HPDE6-E6E7 (cell line): ENCODE data around the gene PTRHD1.
"Not testable (repeated sequence)": the region's sequence is repeated elsewhere in the genome, so short reads cannot be mapped to it uniquely, and the experiment has no call there.

Experiments used
- DNase-seq: peaks from one replicate; pipeline ENCODE4 v3.0.0; 2011; ENCODE audit warnings: missing footprints; ENCODE audit errors: extremely low spot score

The PTRHD1 gene

DNA sequence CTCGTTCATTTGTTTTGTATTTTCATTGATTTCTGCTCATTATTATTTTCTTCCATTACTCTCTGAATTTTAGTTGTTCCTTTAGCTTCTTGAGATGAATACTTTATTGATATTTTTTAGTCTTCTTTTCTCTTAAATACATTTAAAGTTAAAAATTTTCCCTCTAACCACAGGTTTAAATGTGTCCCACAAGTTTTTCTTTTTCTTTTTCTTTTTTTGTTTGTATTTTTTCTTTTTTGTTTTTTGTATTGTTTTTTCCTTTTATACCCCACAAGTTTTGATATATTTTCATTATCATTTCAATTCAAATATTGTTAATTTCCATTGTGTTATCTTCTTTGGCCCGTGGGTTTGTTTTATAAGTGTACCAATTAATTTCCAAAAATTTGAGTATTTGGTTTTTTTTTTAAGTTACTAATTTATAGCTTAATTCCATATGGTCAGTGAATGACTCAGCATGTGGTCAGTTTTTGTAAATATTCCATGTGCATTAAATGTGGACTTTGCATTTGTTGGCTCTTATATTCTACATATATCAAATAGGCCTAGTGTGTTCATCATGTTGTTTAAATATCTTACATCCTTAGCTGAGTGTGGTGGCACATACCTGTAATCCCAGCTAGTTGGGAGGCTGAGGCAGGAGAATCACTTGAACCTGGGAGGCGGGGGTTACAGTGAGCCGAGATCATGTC, 16.3 kb upstream of the PTRHD1 start:
- DNase-seq: no peak

DNA sequence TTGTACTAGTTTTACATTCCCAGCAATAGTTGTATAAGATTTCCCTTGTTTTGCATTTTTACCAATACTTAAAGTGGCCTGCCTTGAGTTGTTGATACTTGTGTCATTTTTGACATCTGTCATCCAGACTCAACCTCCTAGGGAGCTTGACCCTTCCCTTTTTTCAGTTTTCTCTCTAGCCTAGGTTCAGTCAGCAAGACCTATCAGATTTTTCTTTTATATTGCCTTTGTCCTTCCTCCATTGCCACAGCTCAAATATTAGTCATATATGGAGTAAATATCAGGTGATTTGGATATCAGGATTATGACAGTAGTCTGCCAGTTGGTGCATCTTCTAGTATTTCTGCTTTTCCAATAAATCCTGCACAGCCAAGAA, 13.5 kb upstream of the PTRHD1 start:
- DNase-seq: no peak

- not testable (repeated sequence) for DNase-seq
Measured at GRCh38 chr2:24805811-24806660, 12.8 kb upstream of the PTRHD1 start.

DNA sequence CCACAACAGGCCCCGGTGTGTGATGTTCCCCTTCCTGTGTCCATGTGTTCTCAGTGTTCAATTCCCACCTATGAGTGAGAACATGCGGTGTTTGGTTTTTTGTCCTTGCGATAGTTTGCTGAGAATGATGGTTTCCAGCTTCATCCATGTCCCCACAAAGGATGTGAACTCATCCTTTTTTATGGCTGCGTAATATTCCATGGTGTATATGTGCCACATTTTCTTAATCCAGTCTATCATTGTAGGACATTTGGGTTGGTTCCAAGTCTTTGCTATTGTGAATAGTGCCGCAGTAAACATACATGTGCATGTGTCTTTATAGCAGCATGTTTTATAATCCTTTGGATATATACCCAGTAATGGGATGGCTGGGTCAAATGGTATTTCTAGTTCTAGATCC, 7.3 kb upstream of the PTRHD1 start:
- DNase-seq: not testable (repeated sequence)

GRCh38 chr2:24797644-24798043, 4.5 kb upstream of the PTRHD1 start:
- DNase-seq: no peak

- DNase-seq: peak; percentile 6
Measured at GRCh38 chr2:24793761-24794435, 707 bp upstream of the PTRHD1 start.

DNA sequence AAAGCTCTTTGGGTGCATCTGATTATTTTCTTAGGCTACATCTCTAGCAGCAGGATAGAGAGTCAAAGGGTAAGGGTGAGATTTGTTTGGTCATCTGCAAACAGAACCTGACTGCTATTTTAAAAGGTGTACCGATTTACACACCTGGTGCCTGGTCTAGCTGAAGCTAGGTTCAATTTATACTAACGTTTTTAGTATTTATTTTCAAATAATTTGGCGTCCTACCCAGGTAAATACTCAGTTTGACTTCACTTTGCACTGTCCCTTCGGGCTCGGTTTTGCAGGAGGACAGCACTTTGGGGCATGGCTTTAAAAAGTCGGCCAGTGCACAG, 683 bp downstream of the PTRHD1 start:
- DNase-seq: no peak

- DNase-seq: no peak
Measured at GRCh38 chr2:24791452-24791851, 1.7 kb downstream of the PTRHD1 start.

DNA sequence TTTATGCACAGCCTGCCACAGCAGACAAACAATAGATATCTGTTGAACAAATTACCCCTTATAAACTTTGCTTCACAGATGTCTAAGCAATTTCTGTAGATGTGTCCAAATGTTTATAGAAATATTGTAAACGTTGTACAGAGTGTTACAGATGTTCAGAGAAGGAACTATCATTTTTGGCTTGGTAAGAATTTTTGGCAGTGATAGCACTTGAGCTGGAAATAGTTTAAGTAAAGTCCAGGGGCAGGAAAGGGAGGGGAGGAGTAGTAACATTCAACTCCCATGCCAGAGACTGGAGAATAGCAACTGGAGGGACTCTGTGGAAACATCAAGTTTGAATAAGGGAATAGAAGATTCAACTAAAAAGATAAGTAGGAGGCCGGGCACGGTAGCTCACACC, 4.4 kb downstream of the PTRHD1 start:
- no peak for DNase-seq

DNA sequence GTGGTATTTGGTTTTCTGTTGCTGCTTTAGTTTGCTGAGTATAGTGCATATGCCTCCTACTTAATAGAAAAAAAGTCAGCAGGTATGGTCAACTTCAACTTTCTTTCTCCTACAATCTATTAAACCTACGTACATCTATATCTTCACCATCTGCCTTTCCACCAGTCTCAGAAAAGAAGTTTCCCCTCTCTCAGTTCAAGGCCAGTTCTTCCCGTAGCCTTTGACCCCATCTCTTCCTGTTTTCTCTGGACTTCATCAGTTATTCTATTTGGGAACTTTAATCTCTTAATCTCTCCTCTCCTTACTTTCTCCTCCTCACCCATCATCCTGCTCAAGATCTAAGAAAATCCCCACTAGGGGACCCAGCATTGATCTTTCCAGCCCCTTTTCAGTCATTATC, 5.7 kb downstream of the PTRHD1 start:
- no peak for DNase-seq

- DNase-seq: no peak
Measured at GRCh38 chr2:24785671-24786321, 7.4 kb downstream of the PTRHD1 start.

GRCh38 chr2:24783641-24784040, 9.6 kb downstream of the PTRHD1 start:
- DNase-seq: no peak

DNA sequence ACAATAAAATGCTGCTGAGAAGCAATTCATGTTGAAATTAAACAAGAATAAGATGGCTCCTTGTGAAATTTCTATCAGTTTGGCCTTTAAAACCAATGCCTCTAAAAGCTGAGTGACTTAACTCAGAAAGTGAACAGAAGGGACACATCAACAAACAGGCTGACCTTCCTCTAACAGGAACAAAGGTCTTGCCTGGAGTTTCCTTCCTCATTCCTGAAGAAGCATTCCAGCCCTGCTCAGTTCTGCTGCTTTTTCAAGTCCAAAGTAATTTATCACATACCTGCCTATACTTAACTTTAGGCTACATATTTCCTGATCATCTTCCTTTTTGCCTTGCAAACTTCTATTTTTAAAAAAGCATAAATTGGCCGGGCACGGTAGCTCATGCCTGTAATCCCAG, 14.1 kb downstream of the PTRHD1 start:
- DNase-seq: no peak

GRCh38 chr2:24774373-24774772, 18.8 kb downstream of the PTRHD1 start:
- DNase-seq: no peak

GRCh38 chr2:24771764-24772586, 21.2 kb downstream of the PTRHD1 start:
- no peak for DNase-seq

- no peak for DNase-seq
Measured at GRCh38 chr2:24771061-24771460, 22.1 kb downstream of the PTRHD1 start.

GRCh38 chr2:24768601-24769000, 24.6 kb downstream of the PTRHD1 start:
- DNase-seq: no peak

DNA sequence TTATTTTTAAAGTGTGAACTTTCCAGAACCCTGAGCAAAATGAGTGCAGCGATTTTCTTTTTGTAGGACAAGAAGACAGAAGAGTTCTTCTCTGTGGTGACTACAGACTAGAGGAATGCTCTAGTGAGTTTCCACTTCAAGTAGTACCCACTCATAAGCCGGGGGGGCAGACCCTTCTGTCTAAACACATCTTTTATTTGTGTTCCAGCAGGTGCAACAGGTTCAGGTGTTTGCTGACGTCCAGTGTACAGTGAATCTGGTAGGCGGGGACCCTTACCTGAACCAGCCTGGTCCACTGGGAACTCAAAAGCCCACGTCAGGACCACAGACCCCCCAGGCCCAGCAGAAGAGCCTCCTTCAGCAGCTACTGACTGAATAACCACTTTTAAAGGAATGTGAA, 25.2 kb downstream of the PTRHD1 start:
- no peak for DNase-seq

DNA sequence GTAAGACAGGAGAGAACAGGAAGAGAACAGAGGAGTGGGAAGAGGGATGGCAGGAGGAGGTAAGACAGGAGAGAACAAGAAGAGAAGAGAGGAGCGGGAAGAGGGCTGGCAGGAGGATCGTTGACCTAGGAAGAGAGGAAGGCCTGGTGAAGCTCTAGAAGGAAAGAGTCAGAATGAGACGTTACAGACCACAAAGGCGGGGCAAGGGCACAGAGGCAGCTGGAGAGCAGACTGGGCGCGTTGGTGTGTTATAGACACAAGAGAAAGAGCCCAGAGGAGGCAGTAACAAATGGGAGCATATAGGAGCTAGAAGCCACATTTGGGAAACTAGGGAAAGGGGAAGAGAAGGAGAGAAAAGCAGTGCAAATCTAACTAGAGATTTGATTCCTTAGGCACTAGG, 26.6 kb downstream of the PTRHD1 start:
- no peak for DNase-seq

GRCh38 chr2:24763843-24764242, 29.3 kb downstream of the PTRHD1 start:
- DNase-seq: no peak

DNA sequence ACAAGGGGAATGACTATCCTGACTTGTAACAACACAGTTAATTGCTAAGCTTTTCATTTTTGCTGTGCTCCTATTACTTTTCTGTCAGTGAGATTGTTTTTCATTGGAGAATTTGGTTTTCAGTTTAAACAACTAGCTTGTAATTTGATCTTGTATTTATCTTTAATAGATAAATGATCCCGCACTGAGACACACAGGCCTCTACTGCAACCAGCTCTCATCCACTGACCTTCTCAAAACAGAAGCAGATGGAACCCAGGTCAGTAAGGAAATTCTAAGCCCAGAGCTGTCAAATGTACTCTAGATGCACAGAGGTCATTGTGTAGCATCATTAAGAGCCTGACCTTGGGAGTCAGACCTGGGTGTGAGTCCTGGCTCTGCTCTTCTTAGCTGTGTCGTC, 30.7 kb downstream of the PTRHD1 start:
- no peak for DNase-seq

DNA sequence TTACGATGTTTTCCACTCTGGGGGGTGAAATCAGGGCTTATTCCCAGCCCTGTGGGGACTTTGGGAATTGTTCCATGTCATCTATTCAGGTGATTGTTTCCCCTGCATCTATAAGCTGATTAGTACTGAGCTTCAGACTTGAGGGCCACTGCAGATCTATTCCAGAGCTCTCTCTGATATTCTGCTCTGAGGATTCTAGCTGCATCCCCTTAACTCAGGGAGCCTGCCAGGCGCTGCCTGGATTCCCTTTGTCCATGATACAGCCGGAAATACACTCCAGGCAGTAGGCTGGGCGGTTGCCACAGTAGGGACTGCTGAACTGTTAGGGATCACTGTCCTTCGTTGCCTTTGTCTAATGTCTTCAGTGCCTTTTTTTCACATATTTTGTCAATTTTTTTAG, 31.3 kb downstream of the PTRHD1 start:
- no peak for DNase-seq
